Upper lobe of left lung (tissue), 4 donors: ENCODE measurements around the gene ROBO3.

Experiments used
- CTCF ChIP-seq, 6 experiments: fragments of 450-650 bp in 4 of 6; fragments of 200-600 bp in 2 of 6; sonication (generic) in 2 of 6; IDR thresholded peaks; one replicate each; pipeline ENCODE4 v1.5.1; 2016 to 2019; ENCODE audit warnings: antibody characterized with exemption in 6 of 6
- POLR2A ChIP-seq, 4 donors: fragments of 450-650 bp; IDR thresholded peaks; one replicate each; pipeline ENCODE4 v1.5.1; 2016 to 2017; ENCODE audit warnings: antibody characterized with exemption in 4 of 4, mild to moderate bottlenecking in 2 of 4

GRCh38 chr11:124930799-124931198 is 65.6 kb downstream of the ROBO3 start:
- no peak for TF ChIP-seq POLR2A (IDR thresholded peaks at IDR 0.05)
- TF ChIP-seq CTCF (IDR thresholded peaks at IDR 0.05), result no peak
